ENCODE results near the gene PLBD2.

DNA sequence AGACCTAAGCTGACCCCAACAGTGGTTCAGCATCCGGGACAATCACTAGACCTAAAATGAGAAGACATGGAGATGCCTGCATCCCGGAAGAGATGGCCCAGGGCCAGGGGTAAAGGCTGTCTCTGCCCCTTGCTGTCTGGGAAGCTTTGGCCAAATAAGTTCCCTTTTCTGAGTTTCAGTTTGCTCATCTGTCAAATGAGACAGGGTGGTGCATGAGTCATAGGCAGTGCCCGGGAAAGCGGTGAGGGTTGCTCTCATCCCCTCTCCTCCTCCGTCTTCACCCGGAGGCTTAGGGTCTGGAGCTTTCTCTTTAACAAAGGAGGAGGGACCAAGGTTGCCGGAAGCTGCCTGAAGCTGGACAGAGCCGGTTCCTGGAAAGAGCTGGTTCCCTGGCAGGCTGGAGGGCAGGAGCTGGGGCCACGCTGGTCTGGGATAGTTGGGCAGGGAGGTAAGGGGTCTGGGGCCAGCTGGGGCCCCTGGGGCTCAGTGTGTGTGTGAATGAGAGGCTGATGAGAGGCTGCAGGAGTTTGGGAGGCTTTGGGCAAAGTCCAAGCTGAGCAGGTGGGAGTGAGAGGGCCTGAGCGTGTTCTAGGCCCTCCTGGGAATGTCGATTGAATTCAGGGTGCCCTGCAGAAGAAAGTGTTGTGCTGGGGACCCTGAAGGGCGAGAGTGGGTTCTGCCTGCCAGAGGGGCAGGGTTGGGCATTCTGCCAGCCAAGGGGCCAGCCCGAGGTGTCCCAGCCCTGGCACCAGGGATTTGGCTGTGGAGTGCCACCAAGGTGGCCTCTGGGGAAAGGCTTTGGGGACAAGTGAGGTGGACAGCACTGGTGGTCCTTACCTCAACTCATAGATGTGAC lies 63.9 kb downstream of the PLBD2 start, which contains the start of gene SDSL:
- TF ChIP-seq, protein P1, sequence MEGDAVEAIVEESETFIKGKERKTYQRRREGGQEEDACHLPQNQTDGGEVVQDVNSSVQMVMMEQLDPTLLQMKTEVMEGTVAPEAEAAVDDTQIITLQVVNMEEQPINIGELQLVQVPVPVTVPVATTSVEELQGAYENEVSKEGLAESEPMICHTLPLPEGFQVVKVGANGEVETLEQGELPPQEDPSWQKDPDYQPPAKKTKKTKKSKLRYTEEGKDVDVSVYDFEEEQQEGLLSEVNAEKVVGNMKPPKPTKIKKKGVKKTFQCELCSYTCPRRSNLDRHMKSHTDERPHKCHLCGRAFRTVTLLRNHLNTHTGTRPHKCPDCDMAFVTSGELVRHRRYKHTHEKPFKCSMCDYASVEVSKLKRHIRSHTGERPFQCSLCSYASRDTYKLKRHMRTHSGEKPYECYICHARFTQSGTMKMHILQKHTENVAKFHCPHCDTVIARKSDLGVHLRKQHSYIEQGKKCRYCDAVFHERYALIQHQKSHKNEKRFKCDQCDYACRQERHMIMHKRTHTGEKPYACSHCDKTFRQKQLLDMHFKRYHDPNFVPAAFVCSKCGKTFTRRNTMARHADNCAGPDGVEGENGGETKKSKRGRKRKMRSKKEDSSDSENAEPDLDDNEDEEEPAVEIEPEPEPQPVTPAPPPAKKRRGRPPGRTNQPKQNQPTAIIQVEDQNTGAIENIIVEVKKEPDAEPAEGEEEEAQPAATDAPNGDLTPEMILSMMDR (IDR thresholded peaks at IDR 0.05) = no peak
- TF ChIP-seq POLR2A (IDR thresholded peaks at IDR 0.05) (no peak), POLR2AphosphoS5 (IDR thresholded peaks at IDR 0.05) (no peak)

Data from breast epithelium (tissue), 3 donors.